ENCODE results near the gene SOAT2. TPM values are rescaled to one million over a fixed set of nuclear protein-coding genes. Genes with fewer than 3 reads are reported as not detected.
"Not testable (repeated sequence)": the region's sequence is repeated elsewhere in the genome, so short reads cannot be mapped to it uniquely, and the experiment has no call there.

The SOAT2 gene
- total and polyA plus RNA-seq, 4 donors: 0.21 TPM; not detected in 3

GRCh38 chr12:53161119-53161911 lies 58.0 kb downstream of the SOAT2 start:
- 90% methylated on average over 6 of the region's 8 CpGs for WGBS (ENCODE audit: insufficient coverage)
- Histone ChIP-seq H3K27me3 (ENCODE audit: control insufficient read depth, insufficient read depth, low read length) (no peaks in the 10 kb centered on the region), H3K27ac (ENCODE audit: low read depth, low read length) (no peak overlapping the region), H3K4me3 (ENCODE audit: low read depth, low read length) (no peak overlapping the region), H3K4me1 (ENCODE audit: control insufficient read depth, insufficient read depth, low read length) (no peaks in the 10 kb centered on the region), H3K36me3 (ENCODE audit: control insufficient read depth, insufficient read depth, low read length) (peaks cover 26% of the 10 kb centered on the region), H3K9me3 (ENCODE audit: control insufficient read depth, insufficient read depth, low read length) (no peaks in the 10 kb centered on the region)
- no peak for DNase-seq (ENCODE audit: low read depth in 4 of 6, low spot score in 6 of 6)

- not testable (repeated sequence) for H3K27me3 ChIP-seq (ENCODE audit: control insufficient read depth, insufficient read depth, low read length); H3K27ac ChIP-seq (ENCODE audit: low read depth, low read length); H3K4me3 ChIP-seq (ENCODE audit: low read depth, low read length); H3K4me1 ChIP-seq (ENCODE audit: control insufficient read depth, insufficient read depth, low read length); DNase-seq (ENCODE audit: low read depth in 4 of 6, low spot score in 6 of 6); H3K9me3 ChIP-seq (ENCODE audit: control insufficient read depth, insufficient read depth, low read length)
- 60% methylated on average over 1 of the region's 2 CpGs for WGBS (ENCODE audit: insufficient coverage)
- H3K36me3 ChIP-seq (ENCODE audit: control insufficient read depth, insufficient read depth, low read length): peaks cover 25% of the 10 kb centered on the region
Observed at GRCh38 chr12:53163008-53163407, 59.7 kb downstream of the SOAT2 start.

DNA sequence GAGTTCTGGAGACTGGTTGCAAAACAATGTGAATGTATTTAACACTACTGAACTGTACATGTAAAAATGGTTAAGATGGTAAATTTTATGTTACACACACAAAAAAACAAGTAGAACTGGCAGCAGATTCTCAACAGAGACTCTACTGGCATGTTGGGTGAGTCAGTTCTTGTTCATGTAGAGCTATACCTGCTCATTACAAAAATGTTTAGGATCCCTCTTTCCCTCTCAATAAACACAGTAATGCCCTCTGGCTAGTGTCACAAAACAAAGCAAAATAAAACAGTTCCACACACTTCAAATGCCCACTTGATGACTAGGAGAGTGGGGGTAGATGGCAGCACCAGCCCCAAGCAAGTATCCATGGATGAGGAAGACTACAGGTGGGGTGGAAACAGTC lies 63.6 kb downstream of the SOAT2 start:
- no peaks in the 10 kb centered on the region for H3K27me3 ChIP-seq (ENCODE audit: control insufficient read depth, insufficient read depth, low read length)
- H3K27ac ChIP-seq (ENCODE audit: low read depth, low read length): no peak overlapping the region
- H3K4me1 ChIP-seq (ENCODE audit: control insufficient read depth, insufficient read depth, low read length): peaks cover 5% of the 10 kb centered on the region
- H3K9me3 ChIP-seq (ENCODE audit: control insufficient read depth, insufficient read depth, low read length): no peaks in the 10 kb centered on the region
- H3K4me3 ChIP-seq (ENCODE audit: low read depth, low read length): no peak overlapping the region
- peaks cover 26% of the 10 kb centered on the region for H3K36me3 ChIP-seq (ENCODE audit: control insufficient read depth, insufficient read depth, low read length)
- no peak for DNase-seq (ENCODE audit: low read depth in 4 of 6, low spot score in 6 of 6)

DNA sequence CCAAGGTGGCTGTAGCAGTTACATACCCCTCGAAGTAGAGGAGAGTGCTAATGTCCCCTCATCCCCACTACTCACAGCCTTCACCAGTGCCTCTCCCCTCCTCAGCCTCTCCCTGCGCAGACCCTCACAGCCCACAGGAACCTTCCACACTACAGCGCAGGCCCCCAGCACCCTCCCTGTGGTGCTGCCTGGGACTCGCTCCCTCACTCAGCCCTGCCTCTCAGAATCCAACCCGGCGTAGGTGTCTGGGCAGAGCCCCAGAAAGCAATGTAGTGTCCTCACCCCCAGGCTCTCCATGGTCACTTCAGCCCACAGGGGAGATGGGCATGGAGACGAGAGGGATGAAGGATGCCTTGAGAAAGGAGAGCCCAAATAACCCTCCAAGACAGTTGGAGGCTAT lies 66.4 kb downstream of the SOAT2 start:
- no peak for DNase-seq (ENCODE audit: low read depth in 4 of 6, low spot score in 6 of 6)
- 100% methylated on average over 5 of the region's 7 CpGs for WGBS (ENCODE audit: insufficient coverage)
- Histone ChIP-seq H3K4me1 (ENCODE audit: control insufficient read depth, insufficient read depth, low read length) (peaks cover 8% of the 10 kb centered on the region), H3K36me3 (ENCODE audit: control insufficient read depth, insufficient read depth, low read length) (peaks cover 40% of the 10 kb centered on the region), H3K27ac (ENCODE audit: low read depth, low read length) (no peak overlapping the region), H3K27me3 (ENCODE audit: control insufficient read depth, insufficient read depth, low read length) (no peaks in the 10 kb centered on the region), H3K9me3 (ENCODE audit: control insufficient read depth, insufficient read depth, low read length) (no peaks in the 10 kb centered on the region), H3K4me3 (ENCODE audit: low read depth, low read length) (no peak overlapping the region)

GRCh38 chr12:53170215-53170614 lies 66.9 kb downstream of the SOAT2 start:
- WGBS (ENCODE audit: insufficient coverage): 77% methylated on average over 7 of the region's 8 CpGs
- H3K4me1 ChIP-seq (ENCODE audit: control insufficient read depth, insufficient read depth, low read length): peaks cover 8% of the 10 kb centered on the region

GRCh38 chr12:53170876-53171724 lies 67.8 kb downstream of the SOAT2 start:
- WGBS (ENCODE audit: insufficient coverage): 81% methylated on average over 9 of the region's 14 CpGs
- Histone ChIP-seq H3K27me3 (ENCODE audit: control insufficient read depth, insufficient read depth, low read length) (no peaks in the 10 kb centered on the region), H3K27ac (ENCODE audit: low read depth, low read length) (no peak overlapping the region), H3K36me3 (ENCODE audit: control insufficient read depth, insufficient read depth, low read length) (peaks cover 40% of the 10 kb centered on the region), H3K4me1 (ENCODE audit: control insufficient read depth, insufficient read depth, low read length) (peaks cover 8% of the 10 kb centered on the region), H3K9me3 (ENCODE audit: control insufficient read depth, insufficient read depth, low read length) (no peaks in the 10 kb centered on the region), H3K4me3 (ENCODE audit: low read depth, low read length) (no peak overlapping the region)
- no peak for DNase-seq (ENCODE audit: low read depth in 4 of 6, low spot score in 6 of 6)

More at GRCh38 chr12:53170215-53170614, 66.9 kb downstream of the SOAT2 start:
- no peak for DNase-seq (ENCODE audit: low read depth in 4 of 6, low spot score in 6 of 6)
- peaks cover 40% of the 10 kb centered on the region for H3K36me3 ChIP-seq (ENCODE audit: control insufficient read depth, insufficient read depth, low read length)
- no peaks in the 10 kb centered on the region for H3K9me3 ChIP-seq (ENCODE audit: control insufficient read depth, insufficient read depth, low read length)
- no peak overlapping the region for H3K4me3 ChIP-seq (ENCODE audit: low read depth, low read length)
- no peak overlapping the region for H3K27ac ChIP-seq (ENCODE audit: low read depth, low read length)
- no peaks in the 10 kb centered on the region for H3K27me3 ChIP-seq (ENCODE audit: control insufficient read depth, insufficient read depth, low read length)

- DNase-seq (ENCODE audit: low read depth in 4 of 6, low spot score in 6 of 6): peak in 1 of 6 donors; percentile 23
- no peaks in the 10 kb centered on the region for H3K9me3 ChIP-seq (ENCODE audit: control insufficient read depth, insufficient read depth, low read length)
- no peaks in the 10 kb centered on the region for H3K27me3 ChIP-seq (ENCODE audit: control insufficient read depth, insufficient read depth, low read length)
- 81% methylated on average over 3 of the region's 10 CpGs for WGBS (ENCODE audit: insufficient coverage)
- H3K4me3 ChIP-seq (ENCODE audit: low read depth, low read length): no peak overlapping the region
- H3K36me3 ChIP-seq (ENCODE audit: control insufficient read depth, insufficient read depth, low read length): peaks cover 40% of the 10 kb centered on the region
- H3K27ac ChIP-seq (ENCODE audit: low read depth, low read length): no peak overlapping the region
- H3K4me1 ChIP-seq (ENCODE audit: control insufficient read depth, insufficient read depth, low read length): peaks cover 8% of the 10 kb centered on the region
Observed at GRCh38 chr12:53171725-53172329, 68.5 kb downstream of the SOAT2 start.

DNA sequence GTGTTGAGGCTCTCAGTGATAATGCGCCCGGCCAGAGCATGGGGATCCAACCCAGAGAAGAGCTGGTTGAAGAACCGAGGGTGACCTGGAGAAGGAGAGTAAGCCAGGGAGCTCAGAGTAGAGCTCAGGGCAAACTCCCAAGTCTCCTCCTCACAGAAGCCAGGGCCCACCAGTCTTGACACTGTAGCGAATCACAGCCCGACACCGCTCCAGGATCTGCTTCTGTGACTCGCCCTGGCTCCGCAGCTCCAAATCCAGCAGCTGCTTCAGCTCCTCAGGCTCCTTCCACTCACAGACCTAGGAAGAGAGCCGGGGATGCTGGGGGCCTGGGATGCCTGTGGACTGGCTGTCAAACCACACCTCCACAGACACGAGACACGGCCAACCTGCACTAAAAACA lies 69.1 kb downstream of the SOAT2 start:
- H3K27me3 ChIP-seq (ENCODE audit: control insufficient read depth, insufficient read depth, low read length): no peaks in the 10 kb centered on the region
- H3K36me3 ChIP-seq (ENCODE audit: control insufficient read depth, insufficient read depth, low read length): peaks cover 40% of the 10 kb centered on the region
- no peak for DNase-seq (ENCODE audit: low read depth in 4 of 6, low spot score in 6 of 6)
- no peaks in the 10 kb centered on the region for H3K9me3 ChIP-seq (ENCODE audit: control insufficient read depth, insufficient read depth, low read length)
- peaks cover 8% of the 10 kb centered on the region for H3K4me1 ChIP-seq (ENCODE audit: control insufficient read depth, insufficient read depth, low read length)
- 89% methylated on average over 11 of the region's 11 CpGs for WGBS (ENCODE audit: insufficient coverage)
- no peak overlapping the region for H3K4me3 ChIP-seq (ENCODE audit: low read depth, low read length)
- no peak overlapping the region for H3K27ac ChIP-seq (ENCODE audit: low read depth, low read length)

DNA sequence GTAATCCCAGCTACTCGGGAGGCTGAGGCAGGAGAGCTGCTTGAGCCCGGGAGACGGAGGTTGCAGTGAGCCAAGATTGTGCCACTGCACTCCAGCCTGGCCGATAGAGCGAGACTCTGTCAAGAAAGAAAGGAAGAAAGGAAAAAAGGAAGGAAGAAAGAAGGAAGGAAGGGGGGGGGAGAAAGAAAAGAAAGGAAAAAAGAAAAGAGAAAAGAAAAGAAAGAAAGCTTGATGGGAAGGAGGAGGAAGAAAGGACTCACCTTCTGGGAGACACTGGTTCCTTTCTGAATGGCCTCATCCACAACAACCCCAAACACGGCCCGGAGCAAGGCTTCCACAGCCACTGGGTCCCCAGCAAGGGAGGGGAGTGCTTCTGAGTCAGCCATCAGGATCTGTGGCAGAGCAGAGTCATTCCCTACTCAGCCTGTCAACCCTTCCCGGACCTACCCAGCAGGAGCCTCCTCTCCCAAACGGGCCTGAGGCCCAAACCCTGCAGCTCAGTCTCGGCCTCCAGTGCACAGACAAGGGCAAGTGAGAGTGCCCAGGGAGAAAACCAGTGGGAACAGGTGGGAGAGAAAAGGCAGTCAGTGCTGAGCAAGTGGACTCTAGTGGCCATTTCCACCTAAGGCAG lies 69.9 kb downstream of the SOAT2 start:
- H3K27me3 ChIP-seq (ENCODE audit: control insufficient read depth, insufficient read depth, low read length): no peaks in the 10 kb centered on the region
- 83% methylated on average over 7 of the region's 10 CpGs for WGBS (ENCODE audit: insufficient coverage)
- H3K36me3 ChIP-seq (ENCODE audit: control insufficient read depth, insufficient read depth, low read length): peaks cover 40% of the 10 kb centered on the region
- no peak for DNase-seq (ENCODE audit: low read depth in 4 of 6, low spot score in 6 of 6)
- peaks cover 8% of the 10 kb centered on the region for H3K4me1 ChIP-seq (ENCODE audit: control insufficient read depth, insufficient read depth, low read length)
- H3K9me3 ChIP-seq (ENCODE audit: control insufficient read depth, insufficient read depth, low read length): no peaks in the 10 kb centered on the region
- H3K4me3 ChIP-seq (ENCODE audit: low read depth, low read length): no peak overlapping the region
- H3K27ac ChIP-seq (ENCODE audit: low read depth, low read length): no peak overlapping the region
